ENCODE results near the gene OXGR1.
A peak's percentile ranks its signal among the peaks of the same experiment; 100 is the strongest.
"Not testable (repeated sequence)": the region's sequence is repeated elsewhere in the genome, so short reads cannot be mapped to it uniquely, and the experiment has no call there.

OXGR1 gene
- total RNA-seq: 0 reads per million in 2 donors

DNA sequence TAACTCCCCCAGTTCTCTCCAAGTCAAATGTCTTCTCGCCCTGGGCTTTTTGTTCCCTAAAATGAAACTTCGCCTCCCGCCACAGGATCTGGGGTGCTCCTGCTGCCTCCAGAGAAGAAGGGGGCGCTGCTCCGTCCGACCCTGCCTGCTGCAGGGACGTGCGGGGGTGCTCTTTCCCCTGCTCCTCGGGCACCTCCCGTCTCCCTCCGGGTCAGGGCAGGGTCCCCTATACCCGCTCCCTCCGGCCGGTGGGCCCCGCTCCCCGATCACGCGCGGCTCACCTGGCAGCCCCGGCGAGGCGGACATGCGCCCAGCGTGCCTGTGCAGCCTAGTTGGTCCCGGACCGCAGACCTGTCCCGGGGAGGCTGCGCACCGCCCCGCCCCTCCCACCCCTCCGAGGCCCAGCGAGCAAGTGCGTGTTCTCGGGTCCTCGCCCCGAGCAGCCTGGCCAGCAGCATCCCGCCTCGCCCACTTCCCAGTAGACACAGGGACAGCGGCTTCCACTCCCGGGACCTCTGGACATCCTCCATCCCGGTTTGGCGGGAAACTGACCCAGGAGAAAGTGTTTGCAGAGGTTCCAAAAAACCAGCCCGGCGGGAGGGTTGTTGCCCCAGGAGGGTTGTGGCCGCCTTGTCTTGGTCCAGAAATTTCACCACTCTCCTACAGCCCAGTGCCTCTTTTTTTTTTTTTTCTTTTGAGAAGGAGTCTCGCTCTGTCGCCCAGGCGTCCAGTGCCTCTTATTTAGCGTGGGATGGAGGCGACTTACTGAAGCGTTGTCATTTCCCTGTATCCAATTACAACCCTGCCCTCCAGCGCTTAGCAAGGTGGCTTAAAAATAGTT is at the start of gene OXGR1:
Gene OXGR1 (minus strand): TSS at position 460 of the 841 bp plus-strand sequence. CDS start 6,717 bp downstream, outside the sequence.
- no peak for DNase-seq

- no peak for DNase-seq
Measured at GRCh38 chr13:97043302-97043701, 49.0 kb upstream of the OXGR1 start.

GRCh38 chr13:97030705-97031452 is 36.6 kb upstream of the OXGR1 start:
- peak in 1 of 5 experiments; percentile 33 for DNase-seq

- peak in 2 of 5 experiments; percentile 5 to 18 for DNase-seq
Measured at GRCh38 chr13:97028441-97029299, 34.4 kb upstream of the OXGR1 start.

GRCh38 chr13:97027162-97027554 is 32.9 kb upstream of the OXGR1 start:
- no peak for DNase-seq

GRCh38 chr13:97026531-97027161 is 32.4 kb upstream of the OXGR1 start:
- DNase-seq: no peak

DNA sequence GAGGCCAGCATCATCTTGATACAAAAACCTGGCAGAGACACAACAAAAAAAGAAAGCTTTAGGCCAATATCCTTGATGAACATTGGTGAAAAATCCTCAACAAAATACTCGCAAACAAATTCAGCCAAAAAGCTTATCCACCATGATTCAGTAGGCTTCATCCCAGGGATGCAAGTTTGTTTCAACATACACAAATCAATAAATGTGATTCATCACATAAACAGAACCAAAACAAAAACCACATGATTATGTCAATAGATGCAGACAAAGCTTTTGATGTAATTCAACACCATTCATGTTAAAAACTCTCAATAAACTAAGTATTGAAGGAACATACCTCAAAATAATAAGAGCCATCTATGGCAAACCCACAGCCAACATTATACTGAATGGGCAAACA is 29.5 kb upstream of the OXGR1 start:
- DNase-seq: not testable (repeated sequence)

DNA sequence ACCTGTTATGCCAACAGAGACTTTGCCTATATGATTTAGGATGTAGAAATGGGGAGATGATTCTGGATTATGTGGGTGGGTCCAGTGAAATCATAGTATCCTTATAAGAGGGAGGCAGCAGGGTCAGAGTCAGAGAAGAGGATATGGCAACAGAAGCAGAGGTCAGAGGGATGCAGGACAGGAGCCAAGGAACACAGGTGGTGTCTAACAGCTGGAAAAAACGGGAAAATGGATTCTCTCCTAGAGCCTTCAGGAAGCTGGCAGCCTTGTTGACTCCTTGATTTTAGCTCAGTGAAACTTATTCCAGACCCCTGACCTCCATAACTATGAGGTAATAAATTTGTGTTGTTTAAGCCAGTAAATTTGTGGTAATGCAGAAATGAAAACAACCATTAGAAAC is 28.8 kb upstream of the OXGR1 start:
- no peak for DNase-seq

DNA sequence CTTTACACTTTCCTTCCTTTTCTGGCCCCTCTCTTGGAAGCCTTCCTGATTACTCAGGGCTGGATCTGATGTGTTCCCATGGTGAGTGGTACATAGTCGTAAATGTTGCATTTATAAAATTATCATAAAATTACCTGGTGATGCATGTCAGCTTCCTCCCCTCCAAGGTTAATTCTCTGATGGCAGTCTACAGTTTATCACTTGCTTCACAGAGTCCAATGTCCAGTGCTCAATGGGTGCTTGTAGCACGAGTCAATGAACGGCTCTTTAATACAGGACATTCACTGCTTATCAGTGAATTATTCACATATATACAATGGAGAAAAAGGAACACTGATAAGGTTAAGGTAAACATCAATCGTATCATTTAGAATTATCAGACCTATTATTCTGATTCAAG is 27.0 kb upstream of the OXGR1 start:
- no peak for DNase-seq

- DNase-seq: no peak
Measured at GRCh38 chr13:97020689-97021240, 26.5 kb upstream of the OXGR1 start.

GRCh38 chr13:97020194-97020593 is 25.9 kb upstream of the OXGR1 start:
- DNase-seq: no peak

- DNase-seq: no peak
Measured at GRCh38 chr13:97019236-97019635, 25.0 kb upstream of the OXGR1 start.

- peak in 1 of 5 experiments; percentile 53 for DNase-seq
Measured at GRCh38 chr13:97018029-97018819, 23.9 kb upstream of the OXGR1 start.

- DNase-seq: no peak
Measured at GRCh38 chr13:97017322-97017721, 23.0 kb upstream of the OXGR1 start.

- DNase-seq: peak in 2 of 5 experiments; percentile 6 to 37
Measured at GRCh38 chr13:97015661-97016350, 21.5 kb upstream of the OXGR1 start.

DNA sequence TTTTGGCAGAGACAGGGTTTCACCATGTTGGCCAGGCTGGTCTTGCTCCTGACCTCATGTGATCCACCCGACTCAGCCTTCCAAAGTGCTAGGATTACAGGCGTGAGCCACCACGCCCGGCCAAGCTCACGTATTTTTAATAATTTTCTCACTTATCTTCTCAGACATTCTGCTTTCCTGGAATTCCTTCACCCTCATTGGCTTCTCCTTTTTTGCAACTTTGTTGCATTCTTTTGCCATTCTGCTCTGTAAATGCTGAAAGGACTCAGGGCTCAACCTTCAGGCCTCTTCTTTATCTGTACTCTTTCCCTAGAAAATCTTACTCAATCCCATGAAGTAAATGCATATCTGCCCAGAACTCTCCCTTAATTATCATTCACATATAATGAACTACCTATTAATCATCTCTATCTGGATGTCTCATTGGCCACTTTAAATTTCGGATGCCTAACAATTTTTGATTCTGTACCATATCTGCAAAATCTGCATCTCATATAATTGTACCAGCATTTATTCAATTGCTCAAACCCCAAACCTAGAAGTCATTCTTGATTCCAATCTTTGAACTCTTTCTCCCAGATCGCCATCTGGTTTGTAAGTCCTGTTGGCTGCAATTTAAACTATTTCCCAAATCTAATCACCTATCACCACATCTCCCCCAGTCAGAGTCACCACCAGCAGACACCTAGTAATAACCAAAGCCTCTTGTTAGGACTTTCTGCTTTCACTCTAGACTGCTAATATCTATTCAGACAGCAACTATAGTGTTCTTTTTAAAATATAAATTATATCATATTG is 18.2 kb upstream of the OXGR1 start:
- no peak for DNase-seq

- no peak for DNase-seq
Measured at GRCh38 chr13:97011446-97012131, 17.3 kb upstream of the OXGR1 start.

GRCh38 chr13:97008643-97009042 is 14.4 kb upstream of the OXGR1 start:
- no peak for DNase-seq
